ENCODE measurements around the gene LPAR6. TPM values are rescaled to one million over a fixed set of nuclear protein-coding genes. Genes with fewer than 3 reads are reported as not detected.

The LPAR6 gene
- total and polyA plus RNA-seq, 2 of the 4 experiments (the other 2 are of a cell fraction) = 1.4 to 2.0 TPM

GRCh38 chr13:48449656-48450055 lies 36.7 kb upstream of the LPAR6 start:
- H3K14ac ChIP-seq (replicated peaks; ENCODE audit: low read depth, low read length) = 0 out of 2 replicates have a peak overlapping the region, but pooled peaks have one; percentile 84
- H3K4me1 ChIP-seq (ENCODE audit: control insufficient read depth, insufficient read depth, low read length) = peaks cover 17% of the 10 kb centered on the region
- no peak overlapping the region for H2AFZ ChIP-seq (replicated peaks; ENCODE audit: low read length, poor library complexity)
- peak overlapping the region; percentile 96 for H2BK5ac ChIP-seq (ENCODE audit: low read depth, low read length, poor library complexity, severe bottlenecking)
- peak overlapping the region in 1 of 2 experiments; percentile 92; a peak in 2 of 4 replicates for H4K8ac ChIP-seq (ENCODE audit: low read depth in 2 of 2, low read length in 2 of 2)
- H3K4me3 ChIP-seq (ENCODE audit: insufficient read depth, low read depth, low read length) = no peak overlapping the region
- H3K9me1 ChIP-seq (ENCODE audit: insufficient read depth, low read length) = peaks cover 2% of the 10 kb centered on the region; the same call in 1 of the 2 replicates
- no CpG with 5 or more reads among the region's 2 CpGs for WGBS, 2 experiments (ENCODE audit: extremely low coverage in 2 of 2, insufficient read length in 1 of 2)
- peak overlapping the region; percentile 96 for H2BK20ac ChIP-seq (ENCODE audit: low read depth, low read length)
- peak overlapping the region; percentile 92 for H3K27ac ChIP-seq (ENCODE audit: insufficient read depth, low read length)
- ChIA-PET POLR2A (ENCODE audit: unreplicated experiment) (no interaction called here), CTCF (no interaction called here)
- no peaks in the 10 kb centered on the region for H3K9me3 ChIP-seq (ENCODE audit: control insufficient read depth, insufficient read depth, low read length)
- ATAC-seq (ENCODE audit: low read depth) = peak; percentile 60
- in situ Hi-C loops (cut with MboI; ENCODE audit: low sequenced_read_pairs) (no loop called here), intact Hi-C loops (cut with micrococcal nuclease) (loop anchor here (5.0 kb wide), 1 partner anchor 217 kb away; the partner anchor contains the start of gene ITM2B), dilution Hi-C loops (cut with HindIII; ENCODE audit: low sequenced_read_pairs, unreplicated experiment) (no loop called here)
- H4K5ac ChIP-seq (ENCODE audit: low read depth, low read length) = peak overlapping the region; percentile 59
- no TSS peak for BruUV-seq (replicated peaks)
- peak overlapping the region; percentile 37; the same call in 2 of the 3 replicates for H2BK15ac ChIP-seq (ENCODE audit: low read depth, low read length)
- H3K27me3 ChIP-seq (ENCODE audit: control insufficient read depth, insufficient read depth, low read length) = no peaks in the 10 kb centered on the region
- peak overlapping the region; percentile 62; the same call in 1 of the 2 replicates for H3K56ac ChIP-seq (ENCODE audit: extremely low read depth, insufficient read depth, low read length)
- peak; percentile 46 for DNase-seq
- H3K4me2 ChIP-seq (ENCODE audit: low read depth, low read length) = peak overlapping the region; percentile 91
- H3K79me1 ChIP-seq (ENCODE audit: low read depth in 1 of 2, low read length in 2 of 2) = peaks cover 10 to 33% of the 10 kb centered on the region in 2 experiments; a peak in 3 of 4 replicates
- H4K91ac ChIP-seq (ENCODE audit: insufficient read depth, low read depth, low read length) = peak overlapping the region; percentile 73
- H3K23ac ChIP-seq (ENCODE audit: low read depth, low read length) = peak overlapping the region; percentile 86; the same call in 1 of the 2 replicates
- peak overlapping the region; percentile 93 for H2BK120ac ChIP-seq (ENCODE audit: low read depth, low read length)
- no peak overlapping the region for H3K9ac ChIP-seq (ENCODE audit: low read depth, low read length)
- peak overlapping the region; percentile 85 for H2AK5ac ChIP-seq (ENCODE audit: low read depth, low read length)
- no peak overlapping the region for H2AK9ac ChIP-seq (replicated peaks; ENCODE audit: low read depth, low read length, poor library complexity)
- no peaks in the 10 kb centered on the region for H3K36me3 ChIP-seq (ENCODE audit: control insufficient read depth, insufficient read depth, low read length)
- TF ChIP-seq FOS (IDR thresholded peaks at IDR 0.05; ENCODE audit: low read depth, low read length) (no peak), MAFK (IDR thresholded peaks at IDR 0.05; ENCODE audit: low read depth, low read length) (no peak), RCOR1 (IDR thresholded peaks at IDR 0.05; ENCODE audit: insufficient replicate concordance, low read length) (no peak), POLR2A (IDR thresholded peaks at IDR 0.05; ENCODE audit: low read depth, low read length) (no peak), MXI1 (IDR thresholded peaks at IDR 0.05; ENCODE audit: borderline replicate concordance, low read depth, low read length) (no peak), BHLHE40 (IDR thresholded peaks at IDR 0.05; ENCODE audit: low read depth, low read length) (no peak), MAZ (IDR thresholded peaks at IDR 0.05; ENCODE audit: borderline replicate concordance, low read depth, low read length) (no peak)
- peak overlapping the region; percentile 90 for H3K4ac ChIP-seq (ENCODE audit: low read depth, low read length)
- peak overlapping the region; percentile 84 for H3K18ac ChIP-seq (ENCODE audit: low read depth, low read length)
- 0 out of 2 replicates have a peak, but pooled peaks cover 4% of the 10 kb centered on the region for H4K20me1 ChIP-seq (ENCODE audit: insufficient read depth, low read length)

Measured in IMR-90 (cell line).